Heart left ventricle (tissue), 16 donors: ENCODE measurements around the gene DPP10. TPM values are rescaled to one million over a fixed set of nuclear protein-coding genes. Genes with fewer than 3 reads are reported as not detected.

Source experiments
- ATAC-seq, 4 donors: fragments of 200-7000 bp; cut with Tn5 transposase; one replicate each; pipeline ENCODE4 v1.9.1; 2020 to 2022; ENCODE audit warnings: moderate library complexity in 4 of 4, mild to moderate bottlenecking in 3 of 4, moderate number of reproducible peaks in 1 of 4
- DNase-seq, 5 donors: peaks; one replicate each; pipeline ENCODE4 v3.0.0-alpha.2; 2020
- H3K27ac ChIP-seq, 12 donors: fragments of 200-600 bp; sonication (generic) in 4 of 12; one replicate each; pipeline versions ENCODE4 v1.5.0 to v1.8.0; 2016 to 2022; ENCODE audit warnings: mild to moderate bottlenecking in 2 of 12
- H3K27me3 ChIP-seq, 9 donors: fragments of 200-600 bp; sonication (generic) in 2 of 9; one replicate each; pipeline versions ENCODE4 v1.5.1 to v1.8.0; 2016 to 2022; ENCODE audit warnings: mild to moderate bottlenecking in 3 of 9
- H3K36me3 ChIP-seq, 9 donors: fragments of 200-600 bp; sonication (generic) in 2 of 9; one replicate each; pipeline versions ENCODE4 v1.5.0 to v1.8.0; 2018 to 2022; ENCODE audit warnings: mild to moderate bottlenecking in 2 of 9
- H3K4me1 ChIP-seq, 12 donors: fragments of 200-600 bp; sonication (generic) in 4 of 12; one replicate each; pipeline versions ENCODE4 v1.5.0 to v1.8.0; 2016 to 2022; ENCODE audit warnings: mild to moderate bottlenecking in 3 of 12
- H3K4me3 ChIP-seq, 12 donors: fragments of 200-600 bp; sonication (generic) in 4 of 12; one replicate each; pipeline versions ENCODE4 v1.5.0 to v1.8.0; 2017 to 2022; ENCODE audit warnings: mild to moderate bottlenecking in 9 of 12, moderate library complexity in 4 of 12
- H3K9me3 ChIP-seq, 12 donors: fragments of 200-600 bp; sonication (generic) in 4 of 12; one replicate each; pipeline versions ENCODE4 v1.5.0 to v1.8.0; 2016 to 2022; ENCODE audit warnings: mild to moderate bottlenecking in 1 of 12
- POLR2A ChIP-seq, 2 donors: fragments of 450-650 bp; IDR thresholded peaks; one replicate each; pipeline ENCODE4 v1.6.1; 2017; ENCODE audit warnings: antibody characterized with exemption in 2 of 2, mild to moderate bottlenecking in 2 of 2, moderate library complexity in 2 of 2
- WGBS, 4 donors: extraction: QIAGEN DNeasy Blood & Tissue Kit in 2 of 4; methylation state at CpG; one replicate each; pipeline versions ENCODE4 v1.1.5 to v1.1.7; 2013 to 2018; 5-methylcytosine and 5-hydroxymethylcytosine counted together
- intact Hi-C, 10 donors: fragments of 100-400 bp; cut with DNase I; formaldehyde crosslinking; loops; one replicate each; pipeline versions ENCODE4 v1.11.1 to v1.14.2; 2022
- polyA plus RNA-seq, 2 donors: library from polyadenylated mRNA; stranded (reverse); fragments of 200-250 nt; gene quantifications; one replicate each; pipeline ENCODE4 v1.2.3, GENCODE V29; 2013
- total RNA-seq, 9 donors: library from RNA; depleted of rRNA in 2 of 9; stranded (reverse); fragments of >200 nt in 2 of 9; fragmentation: NEBNext Ultra II Directional in 3 of 9; extraction: Animal tissue kit (Norgen Biotek cat#: 25700) in 3 of 9; gene quantifications; one replicate each; pipeline versions ENCODE4 v1.1.0 to v1.2.4, GENCODE V29; 2016 to 2023
- TF ChIP-seq, protein P1 (sequence below), 12 donors: fragments of 200-600 bp; sonication (generic) in 4 of 12; IDR thresholded peaks; one replicate each; pipeline versions ENCODE4 v1.5.0 to v1.8.0; 2018 to 2022; ENCODE audit warnings: antibody characterized with exemption in 12 of 12, mild to moderate bottlenecking in 5 of 12
- donor health status: ischemic (EF 13 %, LVEDD 7.1; RV severe dilation, severe dysfunction).
- donor health status: healthy with polysubstance abuse.
- donor health status: DM: no; HTN: yes; CAD: no.
- donor health status: DM: no; HTN: no; CAD: no.
- donor health status: ischemic (EF 25% LVEDD 6.9; RV normal size, moderate dysfunction).
- donor health status: ischemic (EF 25% LVEDD 5.7; RV mildly dilated, moderate dysfunction).
- donor health status: healthy.
- donor health status: DM: yes; HTN: yes; CAD: no.
- donor health status: ischemic (EF 35%, LVEDD 5.7; RV mildly dilated, moderate dysfunction).
- donor health status: nonischemic (EF 11% LVEDD 7.7; RV severe dilation, severe dysfunction).
- donor health status: DM: yes; HTN: yes; CAD: no.
- donor health status: PGD.
- donor health status: ischemic (EF 29% LVEDD 5.4; RV normal size, mild dysfunction).
- donor health status: nonischemic (EF 23%, LVEDD 6.1; RV moderate dilation, normal function).

Gene DPP10
- total and polyA plus RNA-seq, 11 donors: 0.88 TPM; not detected in 10

DNA sequence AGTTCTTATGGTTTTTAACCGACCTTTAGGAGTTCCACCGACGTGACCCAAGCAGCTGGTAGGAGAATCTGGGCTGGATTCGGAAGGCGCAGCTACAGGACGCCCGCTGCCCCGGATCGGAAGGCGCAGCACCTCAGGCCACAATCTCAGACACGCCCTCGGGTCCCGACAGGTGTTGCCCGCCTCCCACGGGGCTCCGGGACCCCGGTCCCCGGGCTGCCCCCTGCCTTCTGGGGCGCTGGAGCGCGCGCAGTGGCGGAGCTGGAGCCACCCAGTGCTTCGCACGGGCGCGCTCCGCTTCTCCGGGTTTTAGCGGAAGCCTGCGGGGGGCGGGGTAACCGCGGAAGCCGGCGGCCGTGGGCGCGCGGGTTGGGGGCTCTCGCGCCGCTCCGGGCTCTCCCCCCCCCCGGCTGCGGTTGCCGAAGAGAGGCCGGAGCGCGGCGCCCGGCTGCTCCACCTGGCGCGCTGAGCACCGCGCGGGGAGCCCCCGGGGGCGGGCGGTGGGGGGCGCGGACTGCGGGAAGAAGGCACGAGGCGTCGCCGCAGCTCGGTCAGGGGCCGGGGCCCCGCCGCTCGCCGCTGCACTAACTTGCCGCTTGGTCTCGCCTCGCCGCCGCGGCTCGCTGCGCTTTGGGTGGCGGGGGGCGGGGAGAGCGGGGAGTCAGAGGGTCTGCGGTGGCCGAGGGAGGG lies 718.8 kb downstream of the DPP10 start:
- Histone ChIP-seq H3K9me3 (no peaks in the 10 kb centered on the region), H3K27ac (no peak overlapping the region), H3K27me3 (peaks cover 18 to 65% (median 41%) of the 10 kb centered on the region in 9 donors), H3K4me1 (peaks cover 0 to 14% (median 0%) of the 10 kb centered on the region in 12 donors), H3K36me3 (no peaks in the 10 kb centered on the region), H3K4me3 (peak overlapping the region in 11 of 12 donors; percentile 4 to 39 (median 16))
- peak in 1 of 5 donors; percentile 34 for DNase-seq
- intact Hi-C loops: no loop called here
- no peak for ATAC-seq
- no peak for TF ChIP-seq POLR2A (IDR thresholded peaks at IDR 0.05)
- WGBS, 4 donors: 1 to 3% (median 1%) methylated on average over 12 to 86 of the region's 86 CpGs

DNA sequence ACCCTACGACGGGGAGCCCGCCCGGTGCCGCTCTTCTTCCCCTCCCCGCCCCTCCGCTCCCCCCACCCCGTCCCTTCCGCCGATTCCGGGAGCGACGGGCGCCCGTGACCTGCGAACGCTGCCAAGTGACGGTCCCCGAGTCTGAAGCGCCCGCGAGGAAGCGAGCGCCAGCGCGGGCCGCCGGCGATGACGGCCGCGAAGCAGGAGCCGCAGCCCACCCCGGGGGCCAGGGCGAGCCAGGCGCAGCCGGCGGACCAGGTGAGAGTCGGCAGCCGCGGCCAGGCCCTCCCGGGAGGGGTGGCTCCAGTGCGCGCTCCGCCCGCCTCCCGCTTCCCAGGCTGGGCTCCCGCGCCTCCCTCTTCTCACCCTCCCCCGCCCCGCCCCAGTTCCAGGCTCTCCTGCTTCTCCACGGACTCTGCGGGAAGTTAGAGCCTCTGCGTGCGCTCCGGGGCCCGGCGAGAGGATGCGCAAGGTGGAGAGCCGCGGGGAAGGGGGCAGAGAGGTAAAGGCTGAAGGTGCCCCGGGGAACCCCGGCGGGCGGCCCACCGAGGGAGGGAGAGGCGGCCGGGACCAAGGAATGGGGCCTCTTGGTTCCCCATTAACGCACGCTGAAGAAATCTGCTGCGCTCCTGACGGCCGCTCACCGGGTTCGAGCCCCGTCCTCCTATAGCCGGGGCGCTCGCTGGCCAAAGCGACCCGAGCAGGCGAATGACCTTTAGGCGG lies 719.5 kb downstream of the DPP10 start:
- no peaks in the 10 kb centered on the region for H3K36me3 ChIP-seq
- TF ChIP-seq POLR2A (IDR thresholded peaks at IDR 0.05): no peak
- TF ChIP-seq, protein P1, sequence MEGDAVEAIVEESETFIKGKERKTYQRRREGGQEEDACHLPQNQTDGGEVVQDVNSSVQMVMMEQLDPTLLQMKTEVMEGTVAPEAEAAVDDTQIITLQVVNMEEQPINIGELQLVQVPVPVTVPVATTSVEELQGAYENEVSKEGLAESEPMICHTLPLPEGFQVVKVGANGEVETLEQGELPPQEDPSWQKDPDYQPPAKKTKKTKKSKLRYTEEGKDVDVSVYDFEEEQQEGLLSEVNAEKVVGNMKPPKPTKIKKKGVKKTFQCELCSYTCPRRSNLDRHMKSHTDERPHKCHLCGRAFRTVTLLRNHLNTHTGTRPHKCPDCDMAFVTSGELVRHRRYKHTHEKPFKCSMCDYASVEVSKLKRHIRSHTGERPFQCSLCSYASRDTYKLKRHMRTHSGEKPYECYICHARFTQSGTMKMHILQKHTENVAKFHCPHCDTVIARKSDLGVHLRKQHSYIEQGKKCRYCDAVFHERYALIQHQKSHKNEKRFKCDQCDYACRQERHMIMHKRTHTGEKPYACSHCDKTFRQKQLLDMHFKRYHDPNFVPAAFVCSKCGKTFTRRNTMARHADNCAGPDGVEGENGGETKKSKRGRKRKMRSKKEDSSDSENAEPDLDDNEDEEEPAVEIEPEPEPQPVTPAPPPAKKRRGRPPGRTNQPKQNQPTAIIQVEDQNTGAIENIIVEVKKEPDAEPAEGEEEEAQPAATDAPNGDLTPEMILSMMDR (IDR thresholded peaks at IDR 0.05): no peak
- 1 to 2% (median 1%) methylated on average over 20 to 83 of the region's 83 CpGs for WGBS, 4 donors
- peaks cover 0 to 14% (median 0%) of the 10 kb centered on the region in 12 donors for H3K4me1 ChIP-seq
- ATAC-seq (peak in 1 of 4 donors; percentile 34), DNase-seq (peak in 1 of 5 donors; percentile 41)
- no peaks in the 10 kb centered on the region for H3K9me3 ChIP-seq
- H3K27me3 ChIP-seq: peaks cover 18 to 65% (median 41%) of the 10 kb centered on the region in 9 donors
- H3K4me3 ChIP-seq: peak overlapping the region in 11 of 12 donors; percentile 4 to 39 (median 16)
- no peak overlapping the region for H3K27ac ChIP-seq
- intact Hi-C loops: no loop called here

DNA sequence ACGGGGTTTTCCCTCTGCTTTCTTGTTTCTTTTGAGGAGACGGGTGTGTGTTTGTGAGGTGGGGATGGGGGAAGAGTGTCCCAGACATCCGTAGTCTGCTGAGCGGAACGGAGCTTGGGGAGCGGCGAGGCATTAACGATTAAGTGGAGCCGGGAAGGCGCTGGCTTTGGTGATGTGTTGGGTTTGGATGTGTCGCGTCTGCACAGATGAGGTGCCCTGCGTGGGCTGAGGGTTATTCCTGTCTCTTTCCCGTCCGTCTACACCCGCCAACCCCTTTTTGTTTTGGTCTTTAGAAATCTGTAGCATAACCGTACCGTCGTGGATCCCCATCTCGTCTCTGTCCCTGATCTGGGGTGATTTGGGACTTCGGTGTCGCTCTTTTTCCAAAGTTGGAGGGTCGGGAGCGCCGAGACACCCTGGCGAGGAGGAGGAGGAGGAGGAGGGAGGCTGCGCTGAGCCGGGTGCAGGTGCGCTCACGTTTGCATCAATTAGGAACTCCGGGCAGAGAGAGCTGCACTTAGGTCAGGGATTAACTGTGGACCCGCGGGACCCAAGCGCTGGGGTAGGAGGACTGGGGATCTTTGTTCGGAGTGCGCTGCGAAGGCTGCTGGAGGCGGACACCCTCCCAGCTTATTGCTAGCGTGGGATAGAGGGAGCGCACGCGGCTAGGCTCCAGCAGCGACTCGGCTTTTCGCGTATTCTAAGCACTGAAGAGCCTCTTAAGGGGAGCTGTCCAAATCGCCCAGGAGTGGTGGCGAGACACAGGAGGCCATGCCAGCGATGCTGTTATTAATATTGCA lies 720.3 kb downstream of the DPP10 start:
- intact Hi-C loops: no loop called here
- 0 to 2% (median 1%) methylated on average over 39 to 49 of the region's 49 CpGs for WGBS, 4 donors
- ATAC-seq (no peak), DNase-seq (no peak)
- H3K4me3 ChIP-seq: no peak overlapping the region
- H3K9me3 ChIP-seq: no peaks in the 10 kb centered on the region
- H3K4me1 ChIP-seq: peaks cover 0 to 14% (median 0%) of the 10 kb centered on the region in 12 donors
- TF ChIP-seq POLR2A (IDR thresholded peaks at IDR 0.05): no peak
- TF ChIP-seq, protein P1 (IDR thresholded peaks at IDR 0.05): no peak
- H3K27me3 ChIP-seq: peaks cover 18 to 65% (median 41%) of the 10 kb centered on the region in 9 donors
- no peak overlapping the region for H3K27ac ChIP-seq
- H3K36me3 ChIP-seq: no peaks in the 10 kb centered on the region

DNA sequence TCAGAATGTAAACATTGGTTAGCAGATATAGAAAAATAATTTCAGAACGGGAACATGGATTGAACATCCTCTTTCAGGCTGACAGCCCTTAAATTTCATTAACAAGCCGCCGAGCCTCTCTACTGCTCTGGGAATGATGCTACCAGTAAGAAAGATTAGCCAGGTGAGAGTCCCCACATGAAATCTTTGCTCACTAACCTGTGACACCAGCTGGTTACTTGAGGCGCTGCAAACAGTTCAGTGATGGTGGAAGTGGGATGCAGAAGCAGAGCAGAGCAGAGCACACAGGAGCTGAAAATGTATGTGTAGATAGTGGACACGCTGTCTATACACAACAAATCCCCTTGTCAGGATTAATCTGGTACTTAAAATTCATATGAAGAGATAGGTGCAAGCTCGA lies 721.1 kb downstream of the DPP10 start:
- Histone ChIP-seq H3K27me3 (peaks cover 18 to 59% (median 41%) of the 10 kb centered on the region in 9 donors), H3K4me1 (peaks cover 0 to 14% (median 0%) of the 10 kb centered on the region in 12 donors), H3K27ac (no peak overlapping the region), H3K4me3 (no peak overlapping the region), H3K36me3 (no peaks in the 10 kb centered on the region), H3K9me3 (no peaks in the 10 kb centered on the region)
- DNase-seq (no peak), ATAC-seq (no peak)
- intact Hi-C loops: no loop called here
- 47 to 55% (median 50%) methylated on average over 6 of the region's 6 CpGs for WGBS, 4 donors
- no peak for TF ChIP-seq POLR2A (IDR thresholded peaks at IDR 0.05)
- TF ChIP-seq, protein P1 (IDR thresholded peaks at IDR 0.05): no peak
